GM12892 (cell line): ENCODE results near the gene ABCC12.

Experiments used
- POLR2AphosphoS5 ChIP-seq: IDR thresholded peaks from 2 replicates; pipeline ENCODE4 v1.6.1; 2011; ENCODE audit warnings: low read depth, low read length, control low read depth
- TAF1 ChIP-seq: IDR thresholded peaks from 2 replicates; pipeline ENCODE4 v1.6.1; 2011; ENCODE audit warnings: low read depth, mild to moderate bottlenecking, control low read depth, low read length, borderline replicate concordance

- TF ChIP-seq POLR2AphosphoS5 (no peak), TAF1 (no peak)
Observed at GRCh38 chr16:48146131-48146530, 9.7 kb downstream of the ABCC12 start.
